NCI-H446 (cell line): ENCODE data around the gene CAP2.
"Not testable (repeated sequence)": the region's sequence is repeated elsewhere in the genome, so short reads cannot be mapped to it uniquely, and the experiment has no call there.

Experiments used
- DNase-seq, 2 experiments: peaks; one replicate each; lab custom pipeline; 2025; lab: John Stamatoyannopoulos, UW

The CAP2 gene

GRCh38 chr6:17580518-17581048, 187.2 kb downstream of the CAP2 start:
- no peak for DNase-seq

- DNase-seq, result not testable (repeated sequence)
Measured at GRCh38 chr6:17581282-17581681, 187.9 kb downstream of the CAP2 start.

GRCh38 chr6:17583811-17584210, 190.4 kb downstream of the CAP2 start:
- peak; percentile 65 to 66 for DNase-seq

GRCh38 chr6:17584241-17584803, 190.9 kb downstream of the CAP2 start:
- peak; percentile 84 to 87 for DNase-seq

- no peak for DNase-seq
Measured at GRCh38 chr6:17585766-17586490, 192.5 kb downstream of the CAP2 start.

GRCh38 chr6:17586623-17587022, 193.2 kb downstream of the CAP2 start:
- DNase-seq, result not testable (repeated sequence)

GRCh38 chr6:17588011-17588410, 194.6 kb downstream of the CAP2 start:
- DNase-seq, result no peak

GRCh38 chr6:17589406-17590096, 196.2 kb downstream of the CAP2 start:
- peak; percentile 42 to 79 for DNase-seq

- DNase-seq, result no peak
Measured at GRCh38 chr6:17591287-17591686, 197.9 kb downstream of the CAP2 start.

GRCh38 chr6:17593246-17593645, 199.9 kb downstream of the CAP2 start:
- no peak for DNase-seq

- no peak for DNase-seq
Measured at GRCh38 chr6:17596085-17596484, 202.7 kb downstream of the CAP2 start.

GRCh38 chr6:17599877-17600526, 206.6 kb downstream of the CAP2 start, which contains the start of gene FAM8A1:
FAM8A1 (plus strand) TSS chr6:17600302; CDS start chr6:17600410, 108 bp downstream.
- DNase-seq, result peak; percentile 84 to 91

- peak in 1 of 2 experiments; percentile 35 for DNase-seq
Measured at GRCh38 chr6:17600527-17601385, 207.4 kb downstream of the CAP2 start.

- no peak for DNase-seq
Measured at GRCh38 chr6:17601386-17601703, 207.9 kb downstream of the CAP2 start.

GRCh38 chr6:17602888-17603287, 209.5 kb downstream of the CAP2 start:
- no peak for DNase-seq

GRCh38 chr6:17606606-17607005, 213.2 kb downstream of the CAP2 start:
- DNase-seq, result no peak
